ENCODE data around the gene TOM1L2. TPM values are rescaled to one million over a fixed set of nuclear protein-coding genes. Genes with fewer than 3 reads are reported as not detected.

TOM1L2 gene
- total and polyA plus RNA-seq, 9 donors: 18.5 to 40.1 (median 30.2) TPM

- 90% methylated on average over 21 of the region's 22 CpGs for WGBS (ENCODE audit: insufficient coverage)
- H3K27ac ChIP-seq (ENCODE audit: low read length): no peak overlapping the region
- H3K36me3 ChIP-seq (ENCODE audit: control insufficient read depth, insufficient read depth, low read length): peaks cover 80% of the 10 kb centered on the region
- no peak overlapping the region for H3K4me3 ChIP-seq (ENCODE audit: low read length)
- H3K4me1 ChIP-seq (ENCODE audit: control insufficient read depth, insufficient read depth, low read length): peaks cover 53% of the 10 kb centered on the region
- H3K27me3 ChIP-seq (ENCODE audit: control insufficient read depth, insufficient read depth, low read length): no peaks in the 10 kb centered on the region
- no peaks in the 10 kb centered on the region for H3K9me3 ChIP-seq (replicated peaks; ENCODE audit: control insufficient read depth, low read depth, low read length)
- no peak for DNase-seq
Observed at GRCh38 chr17:17816240-17816814, 155.9 kb downstream of the TOM1L2 start.

DNA sequence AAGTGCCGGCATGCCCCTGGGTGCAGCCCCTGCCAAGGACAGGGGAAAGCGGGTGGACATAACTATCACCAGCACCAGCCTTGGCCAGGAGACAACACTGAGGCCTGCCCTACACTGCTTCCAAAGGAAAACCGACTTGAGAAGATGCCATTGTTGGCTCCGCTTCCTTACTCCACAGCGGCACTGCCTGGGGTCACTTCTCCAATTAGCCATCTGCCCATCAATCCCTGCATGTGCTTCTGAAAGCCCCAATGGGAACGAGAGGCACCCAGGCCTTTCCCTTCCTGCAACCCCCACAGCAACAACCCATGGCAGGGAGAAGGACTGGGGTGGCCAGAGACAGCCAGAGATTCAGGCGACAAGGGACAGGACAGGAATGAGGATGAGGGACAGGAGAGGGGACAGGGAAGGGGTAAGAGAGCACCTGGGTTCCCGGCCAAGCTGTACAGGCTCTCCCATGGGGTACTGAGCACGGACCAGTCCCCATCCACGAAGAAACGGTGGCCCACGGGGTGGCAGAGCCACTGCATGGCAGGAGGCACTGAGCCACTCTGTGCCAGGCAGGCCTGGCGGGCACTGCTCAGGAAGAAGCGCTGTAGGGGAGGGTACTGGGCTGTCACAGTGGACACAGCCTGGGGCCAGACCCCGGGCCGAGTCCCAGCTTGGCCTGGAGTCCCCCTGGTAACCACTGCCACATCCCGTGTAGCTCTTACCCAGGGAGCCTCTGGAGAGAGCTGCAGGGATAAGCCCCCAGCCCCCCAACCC is 156.6 kb downstream of the TOM1L2 start:
- Histone ChIP-seq H3K4me3 (ENCODE audit: low read length) (no peak overlapping the region), H3K9me3 (replicated peaks; ENCODE audit: control insufficient read depth, low read depth, low read length) (no peaks in the 10 kb centered on the region), H3K36me3 (ENCODE audit: control insufficient read depth, insufficient read depth, low read length) (peaks cover 81% of the 10 kb centered on the region), H3K27me3 (ENCODE audit: control insufficient read depth, insufficient read depth, low read length) (no peaks in the 10 kb centered on the region), H3K27ac (ENCODE audit: low read length) (peak overlapping the region; percentile 42), H3K4me1 (ENCODE audit: control insufficient read depth, insufficient read depth, low read length) (peaks cover 55% of the 10 kb centered on the region)
- 75% methylated on average over 12 of the region's 17 CpGs for WGBS (ENCODE audit: insufficient coverage)
- no peak for DNase-seq

DNA sequence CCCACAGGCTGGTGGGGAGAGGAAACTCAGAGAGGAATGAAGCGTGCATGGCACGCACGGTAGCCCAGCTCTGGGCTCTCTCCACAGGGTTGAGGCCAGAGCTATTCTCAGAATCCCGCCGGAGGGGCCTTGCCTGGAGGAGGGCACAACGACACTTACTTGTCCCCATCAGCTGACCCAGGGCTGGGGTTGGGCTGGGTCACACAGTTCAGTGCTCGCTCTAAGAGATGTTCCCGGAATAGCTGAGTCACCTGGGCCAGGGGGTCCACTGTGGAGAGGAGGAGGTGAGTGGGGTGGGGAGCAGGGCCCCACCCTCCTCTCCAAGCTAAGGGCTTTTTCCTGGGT is 157.2 kb downstream of the TOM1L2 start:
- Histone ChIP-seq H3K36me3 (ENCODE audit: control insufficient read depth, insufficient read depth, low read length) (peaks cover 80% of the 10 kb centered on the region), H3K9me3 (replicated peaks; ENCODE audit: control insufficient read depth, low read depth, low read length) (no peaks in the 10 kb centered on the region), H3K4me3 (ENCODE audit: low read length) (no peak overlapping the region), H3K27me3 (ENCODE audit: control insufficient read depth, insufficient read depth, low read length) (no peaks in the 10 kb centered on the region), H3K4me1 (ENCODE audit: control insufficient read depth, insufficient read depth, low read length) (peaks cover 59% of the 10 kb centered on the region), H3K27ac (ENCODE audit: low read length) (peak overlapping the region; percentile 42)
- WGBS (ENCODE audit: insufficient coverage): 73% methylated on average over 7 of the region's 8 CpGs
- peak; percentile 38 for DNase-seq

GRCh38 chr17:17814162-17815061 is 157.8 kb downstream of the TOM1L2 start:
- Histone ChIP-seq H3K9me3 (replicated peaks; ENCODE audit: control insufficient read depth, low read depth, low read length) (no peaks in the 10 kb centered on the region), H3K4me3 (ENCODE audit: low read length) (no peak overlapping the region), H3K27ac (ENCODE audit: low read length) (no peak overlapping the region), H3K36me3 (ENCODE audit: control insufficient read depth, insufficient read depth, low read length) (peaks cover 75% of the 10 kb centered on the region), H3K27me3 (ENCODE audit: control insufficient read depth, insufficient read depth, low read length) (no peaks in the 10 kb centered on the region), H3K4me1 (ENCODE audit: control insufficient read depth, insufficient read depth, low read length) (peaks cover 58% of the 10 kb centered on the region)
- DNase-seq: no peak
- WGBS (ENCODE audit: insufficient coverage): 77% methylated on average over 17 of the region's 20 CpGs

DNA sequence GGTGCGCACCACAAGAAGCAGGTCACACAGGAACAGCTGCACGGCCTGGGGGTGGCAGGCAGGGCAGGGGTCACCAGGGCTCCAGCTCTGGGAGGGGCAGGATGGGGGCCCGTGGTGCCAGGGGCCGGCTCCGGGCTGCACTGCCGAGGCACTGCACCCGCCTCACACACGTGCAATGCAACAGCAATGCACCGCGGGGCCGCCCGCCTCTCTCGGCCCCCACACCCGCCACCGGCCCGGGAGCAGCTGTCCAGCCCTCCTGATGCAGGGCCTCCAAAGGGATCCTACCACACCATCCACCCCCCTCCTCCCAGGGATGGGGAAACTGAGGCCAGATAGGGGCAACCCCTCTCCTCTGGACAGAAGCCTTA is 158.5 kb downstream of the TOM1L2 start:
- 65% methylated on average over 5 of the region's 16 CpGs for WGBS (ENCODE audit: insufficient coverage)
- no peak overlapping the region for H3K4me3 ChIP-seq (ENCODE audit: low read length)
- H3K27me3 ChIP-seq (ENCODE audit: control insufficient read depth, insufficient read depth, low read length): no peaks in the 10 kb centered on the region
- peaks cover 71% of the 10 kb centered on the region for H3K36me3 ChIP-seq (ENCODE audit: control insufficient read depth, insufficient read depth, low read length)
- H3K27ac ChIP-seq (ENCODE audit: low read length): no peak overlapping the region
- peaks cover 58% of the 10 kb centered on the region for H3K4me1 ChIP-seq (ENCODE audit: control insufficient read depth, insufficient read depth, low read length)
- no peaks in the 10 kb centered on the region for H3K9me3 ChIP-seq (replicated peaks; ENCODE audit: control insufficient read depth, low read depth, low read length)
- no peak for DNase-seq

DNA sequence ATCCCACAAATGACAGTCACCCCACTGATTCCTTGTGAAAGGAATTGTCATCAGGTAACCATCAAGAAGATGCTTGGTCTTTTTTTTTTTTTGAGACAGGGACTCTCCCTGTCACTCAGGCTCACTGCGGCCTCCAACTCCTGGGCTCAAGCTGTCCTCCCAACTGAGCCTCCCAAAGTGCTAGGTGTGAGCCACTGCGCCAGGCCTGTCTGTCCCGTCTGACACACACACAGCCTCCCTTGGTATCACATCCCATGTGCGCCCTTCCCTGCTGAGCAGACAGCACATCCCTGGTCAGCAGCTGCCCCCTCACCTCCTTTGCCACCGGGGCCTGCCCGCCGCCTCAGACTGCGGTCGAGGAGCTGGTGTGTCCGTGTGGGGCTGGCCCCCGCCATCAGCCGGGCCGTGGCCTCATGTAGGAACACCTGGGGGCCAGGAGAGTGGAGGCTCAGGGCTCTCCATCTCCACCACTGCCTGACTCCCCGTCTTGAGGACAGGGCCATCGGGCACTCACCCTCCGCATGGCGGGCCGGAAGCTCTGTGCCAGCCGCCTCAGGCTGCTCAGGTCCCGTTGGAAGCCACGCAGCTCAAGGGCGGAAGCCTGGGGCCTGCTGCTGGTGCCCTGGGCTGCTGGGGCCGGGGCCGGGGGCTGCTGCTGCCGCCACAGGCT is 159.0 kb downstream of the TOM1L2 start:
- H3K27me3 ChIP-seq (ENCODE audit: control insufficient read depth, insufficient read depth, low read length): no peaks in the 10 kb centered on the region
- H3K4me1 ChIP-seq (ENCODE audit: control insufficient read depth, insufficient read depth, low read length): peaks cover 56% of the 10 kb centered on the region
- whole genome bisulfite sequencing (ENCODE audit: insufficient coverage): 88% methylated on average over 14 of the region's 25 CpGs
- no peaks in the 10 kb centered on the region for H3K9me3 ChIP-seq (replicated peaks; ENCODE audit: control insufficient read depth, low read depth, low read length)
- no peak for DNase-seq
- H3K27ac ChIP-seq (ENCODE audit: low read length): no peak overlapping the region
- H3K36me3 ChIP-seq (ENCODE audit: control insufficient read depth, insufficient read depth, low read length): peaks cover 66% of the 10 kb centered on the region
- no peak overlapping the region for H3K4me3 ChIP-seq (ENCODE audit: low read length)

DNA sequence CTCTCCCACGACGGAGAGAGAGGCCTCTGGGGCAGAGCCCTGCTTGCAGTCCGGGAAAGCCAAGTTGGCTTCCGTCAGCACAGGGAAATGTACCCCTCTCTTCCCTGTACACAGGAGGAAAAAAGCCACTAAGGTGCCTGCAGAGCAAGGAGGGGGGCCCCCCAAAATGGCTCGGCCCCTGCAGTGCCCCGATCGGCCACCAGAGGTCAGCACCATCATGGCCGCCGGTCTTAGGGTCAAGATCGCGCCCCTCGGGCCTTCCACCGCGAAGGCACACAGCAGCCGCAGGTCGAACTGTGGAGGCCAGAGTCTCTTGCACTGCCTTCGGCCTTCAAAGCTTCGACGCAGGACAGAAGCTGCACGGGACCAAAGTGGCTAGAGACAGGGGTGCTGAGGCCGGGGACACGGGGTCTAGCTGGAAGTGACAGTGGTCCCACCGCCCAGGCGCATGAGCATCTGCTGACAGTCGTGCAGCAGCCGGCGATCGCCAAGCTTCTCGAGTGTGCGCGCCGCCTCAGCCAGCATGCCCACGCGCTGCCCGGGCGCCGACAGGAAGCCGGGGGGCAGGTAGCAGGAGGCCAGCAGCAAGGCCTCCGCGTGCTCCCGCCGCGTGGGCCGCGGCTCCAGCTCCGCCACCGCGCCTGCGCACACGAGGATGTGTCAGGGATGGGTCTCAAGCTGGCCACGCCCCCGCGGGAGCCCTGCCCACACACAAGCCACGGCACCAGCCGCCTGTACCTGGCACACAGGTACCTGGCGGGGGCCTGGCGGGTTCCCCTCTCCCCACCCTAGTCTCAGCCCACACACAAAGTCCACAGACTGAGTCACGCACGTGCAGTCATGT is 159.8 kb downstream of the TOM1L2 start:
- H3K36me3 ChIP-seq (ENCODE audit: control insufficient read depth, insufficient read depth, low read length): peaks cover 60% of the 10 kb centered on the region

GRCh38 chr17:17811381-17812210 is 160.6 kb downstream of the TOM1L2 start:
- Histone ChIP-seq H3K27me3 (ENCODE audit: control insufficient read depth, insufficient read depth, low read length) (no peaks in the 10 kb centered on the region), H3K9me3 (replicated peaks; ENCODE audit: control insufficient read depth, low read depth, low read length) (no peaks in the 10 kb centered on the region), H3K4me3 (ENCODE audit: low read length) (no peak overlapping the region), H3K4me1 (ENCODE audit: control insufficient read depth, insufficient read depth, low read length) (peaks cover 64% of the 10 kb centered on the region), H3K27ac (ENCODE audit: low read length) (peak overlapping the region; percentile 79), H3K36me3 (ENCODE audit: control insufficient read depth, insufficient read depth, low read length) (peaks cover 52% of the 10 kb centered on the region)
- peak; percentile 83 for DNase-seq
- WGBS (ENCODE audit: insufficient coverage): 20% methylated on average over 1 of the region's 15 CpGs

More for the DNA sequence above, 159.8 kb downstream of the TOM1L2 start:
- Histone ChIP-seq H3K27ac (ENCODE audit: low read length) (no peak overlapping the region), H3K9me3 (replicated peaks; ENCODE audit: control insufficient read depth, low read depth, low read length) (no peaks in the 10 kb centered on the region), H3K27me3 (ENCODE audit: control insufficient read depth, insufficient read depth, low read length) (no peaks in the 10 kb centered on the region), H3K4me3 (ENCODE audit: low read length) (no peak overlapping the region), H3K4me1 (ENCODE audit: control insufficient read depth, insufficient read depth, low read length) (peaks cover 57% of the 10 kb centered on the region)
- DNase-seq: peak; percentile 81
- 51% methylated on average over 56 of the region's 59 CpGs for WGBS (ENCODE audit: insufficient coverage)

GRCh38 chr17:17810895-17811248 is 161.3 kb downstream of the TOM1L2 start:
- Histone ChIP-seq H3K4me3 (ENCODE audit: low read length) (no peak overlapping the region), H3K36me3 (ENCODE audit: control insufficient read depth, insufficient read depth, low read length) (peaks cover 53% of the 10 kb centered on the region), H3K4me1 (ENCODE audit: control insufficient read depth, insufficient read depth, low read length) (peaks cover 66% of the 10 kb centered on the region), H3K27me3 (ENCODE audit: control insufficient read depth, insufficient read depth, low read length) (no peaks in the 10 kb centered on the region), H3K9me3 (replicated peaks; ENCODE audit: control insufficient read depth, low read depth, low read length) (no peaks in the 10 kb centered on the region), H3K27ac (ENCODE audit: low read length) (peak overlapping the region; percentile 77)
- 49% methylated on average over 21 of the region's 27 CpGs for WGBS (ENCODE audit: insufficient coverage)
- DNase-seq: no peak
